PFSK-1 (cell line): ENCODE measurements around the gene ST8SIA6.

Experiments
- POLR2AphosphoS5 ChIP-seq: IDR thresholded peaks from 2 replicates; pipeline ENCODE4 v1.6.1; 2012; ENCODE audit warnings: low read depth, mild to moderate bottlenecking, control low read depth, low read length, moderate library complexity
- REST ChIP-seq, 2 experiments: IDR thresholded peaks; 2 replicates each; pipeline versions ENCODE4 v1.6.1 to v1.8.0; 2011 to 2012; ENCODE audit warnings: low read depth in 2 of 2, low read length in 2 of 2, control low read depth in 1 of 2, inconsistent platforms in 1 of 2, mild to moderate bottlenecking in 1 of 2, moderate library complexity in 1 of 2; ENCODE audit not compliant: insufficient read depth in 1 of 2
- SIN3A ChIP-seq: IDR thresholded peaks from 2 replicates; pipeline ENCODE4 v1.6.1; 2012; ENCODE audit warnings: mild to moderate bottlenecking, low read length, moderate library complexity, borderline replicate concordance; ENCODE audit not compliant: insufficient read depth

DNA sequence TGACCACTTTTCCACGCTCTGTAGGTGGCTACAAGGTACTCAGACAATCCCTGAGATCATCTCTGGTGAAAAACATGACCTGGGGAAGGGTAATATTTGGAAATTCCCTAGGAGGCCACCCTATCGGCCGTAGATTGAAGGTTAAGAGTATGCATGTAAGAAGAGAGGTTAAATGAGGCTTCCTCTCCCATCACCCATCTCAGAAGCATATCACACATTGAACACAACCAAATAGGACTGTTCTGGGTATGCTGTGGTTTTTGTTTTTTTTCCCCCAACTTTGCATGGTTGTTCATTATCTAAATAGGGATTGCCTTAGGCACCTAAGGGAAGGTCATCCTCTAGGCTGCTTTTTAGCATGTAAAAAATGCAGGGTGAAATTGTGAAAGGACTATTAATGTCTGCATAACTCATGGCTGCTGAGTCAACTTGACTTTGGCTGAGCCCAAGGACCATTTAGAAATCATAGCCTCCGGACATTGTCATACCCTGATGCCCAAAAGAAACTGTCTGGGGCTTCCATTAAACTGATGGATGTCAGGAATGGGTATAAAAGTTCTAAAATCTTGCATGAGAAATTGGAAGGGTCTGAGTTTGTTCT is 24.7 kb upstream of the ST8SIA6 start:
- TF ChIP-seq POLR2AphosphoS5 (no peak), SIN3A (no peak), REST (IDR thresholded peaks at IDR 0.05; ENCODE audit: insufficient read depth in 1 of 2, low read depth in 2 of 2, low read length in 2 of 2) (no peak)
